Astrocyte (in vitro differentiated cells and primary cell): ENCODE measurements around the gene GRB10.

ENCODE experiments used
- EZH2 ChIP-seq: IDR thresholded peaks from 2 replicates; pipeline ENCODE4 v1.6.1; 2012; ENCODE audit warnings: mild to moderate bottlenecking, low read length, inconsistent platforms; ENCODE audit not compliant: insufficient read depth
- TF ChIP-seq, protein P1 (sequence below): IDR thresholded peaks from 2 replicates; pipeline ENCODE4 v1.5.1; 2011; ENCODE audit warnings: low read depth, mild to moderate bottlenecking, inconsistent platforms, low read length, moderate library complexity; ENCODE audit not compliant: insufficient read depth

DNA sequence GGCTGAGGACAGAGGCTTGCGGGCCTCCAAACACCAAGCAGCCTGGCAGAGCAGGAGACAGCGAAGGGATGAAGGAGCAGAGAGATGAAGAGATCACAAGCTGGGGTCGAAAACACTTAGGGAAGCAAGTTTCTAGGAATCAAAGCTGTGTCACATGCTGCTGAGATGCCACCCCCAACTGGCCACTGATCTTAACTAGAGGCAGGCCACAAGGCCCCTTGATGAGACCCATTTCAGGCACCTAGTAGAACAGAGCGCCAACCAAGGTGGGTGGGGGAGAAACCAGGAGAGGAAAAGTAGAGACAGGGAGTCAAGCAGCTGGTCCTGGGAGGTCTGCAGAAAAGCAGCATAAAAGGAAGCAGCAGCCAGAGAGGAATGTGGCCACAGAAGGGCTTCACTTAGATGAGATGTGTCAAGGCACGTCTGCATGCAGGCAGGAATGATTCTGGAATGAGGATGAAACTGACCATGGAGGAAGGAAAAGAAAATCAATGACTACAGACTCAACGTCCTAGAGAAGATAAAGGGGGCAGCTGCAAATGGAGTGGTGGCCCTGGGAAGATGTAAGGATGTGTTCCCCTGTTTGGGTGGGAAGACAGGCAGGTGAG is 132.5 kb downstream of the GRB10 start:
- TF ChIP-seq, protein P1, sequence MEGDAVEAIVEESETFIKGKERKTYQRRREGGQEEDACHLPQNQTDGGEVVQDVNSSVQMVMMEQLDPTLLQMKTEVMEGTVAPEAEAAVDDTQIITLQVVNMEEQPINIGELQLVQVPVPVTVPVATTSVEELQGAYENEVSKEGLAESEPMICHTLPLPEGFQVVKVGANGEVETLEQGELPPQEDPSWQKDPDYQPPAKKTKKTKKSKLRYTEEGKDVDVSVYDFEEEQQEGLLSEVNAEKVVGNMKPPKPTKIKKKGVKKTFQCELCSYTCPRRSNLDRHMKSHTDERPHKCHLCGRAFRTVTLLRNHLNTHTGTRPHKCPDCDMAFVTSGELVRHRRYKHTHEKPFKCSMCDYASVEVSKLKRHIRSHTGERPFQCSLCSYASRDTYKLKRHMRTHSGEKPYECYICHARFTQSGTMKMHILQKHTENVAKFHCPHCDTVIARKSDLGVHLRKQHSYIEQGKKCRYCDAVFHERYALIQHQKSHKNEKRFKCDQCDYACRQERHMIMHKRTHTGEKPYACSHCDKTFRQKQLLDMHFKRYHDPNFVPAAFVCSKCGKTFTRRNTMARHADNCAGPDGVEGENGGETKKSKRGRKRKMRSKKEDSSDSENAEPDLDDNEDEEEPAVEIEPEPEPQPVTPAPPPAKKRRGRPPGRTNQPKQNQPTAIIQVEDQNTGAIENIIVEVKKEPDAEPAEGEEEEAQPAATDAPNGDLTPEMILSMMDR = no peak
- TF ChIP-seq EZH2 = no peak
